ENCODE results near the gene DPM2.
A peak's percentile ranks its signal among the peaks of the same experiment; 100 is the strongest.

DPM2 gene

DNA sequence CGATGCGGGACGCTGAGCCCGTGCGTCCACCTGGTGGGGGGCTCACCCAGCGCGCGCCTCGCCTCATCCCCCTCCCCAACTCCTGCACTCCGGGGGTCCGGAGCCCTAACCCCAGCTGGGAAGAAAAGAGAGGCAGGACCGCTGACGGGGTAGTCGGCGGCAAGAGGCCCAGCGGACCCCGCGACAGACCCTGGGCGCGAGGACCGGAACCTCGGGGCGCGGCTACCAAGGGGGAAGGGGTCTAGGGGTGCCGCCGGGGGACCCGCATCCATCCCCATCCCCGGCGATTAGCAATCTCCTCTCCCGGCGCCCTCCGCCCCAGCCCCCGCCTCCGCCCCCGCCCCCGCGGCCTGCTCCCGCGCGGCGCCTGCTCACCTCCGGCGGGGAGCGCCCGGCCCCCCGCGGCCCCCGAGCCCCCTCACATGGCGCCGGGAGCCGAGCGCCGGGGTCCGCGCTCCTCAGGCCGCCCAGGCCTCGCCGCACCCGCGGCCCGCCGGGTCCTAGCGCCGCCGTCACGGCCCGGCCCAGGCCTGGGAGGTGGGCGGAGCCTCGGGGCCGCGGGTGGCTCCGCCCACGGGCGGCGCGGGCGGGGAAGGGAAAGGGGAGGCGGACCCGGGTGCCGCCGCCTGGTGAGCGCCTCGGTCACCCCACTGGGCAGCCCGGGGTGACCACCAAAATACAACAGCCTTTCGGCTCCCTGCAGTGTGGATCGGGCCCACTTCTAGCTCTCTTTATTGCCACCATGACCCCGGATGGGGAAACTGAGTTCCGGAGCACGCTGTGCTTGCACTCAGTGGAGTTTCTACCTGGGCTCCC, 38.3 kb downstream of the DPM2 start, which contains the start of gene ST6GALNAC6:
TSS of gene ST6GALNAC6 (minus strand) at position 476 of the 816 bp plus-strand sequence. CDS start 1,622 bp downstream, outside the sequence.
- Histone ChIP-seq H3K36me3 (replicated peaks in 1 of 2; ENCODE audit: control insufficient read depth in 2 of 2, insufficient read depth in 2 of 2, low read length in 2 of 2) (peaks cover 20 to 22% of the 10 kb centered on the region in 2 donors), H3K9me3 (replicated peaks in 1 of 2; ENCODE audit: control insufficient read depth in 2 of 2, insufficient read depth in 1 of 2, low read depth in 1 of 2, low read length in 2 of 2) (peaks cover 4 to 15% of the 10 kb centered on the region in 2 donors), H3K27ac (replicated peaks; ENCODE audit: low read length) (peak within 1 kb of the TSS; percentile 54), H2AK5ac (ENCODE audit: low read depth, low read length) (peak within 1 kb of the TSS; percentile 99), H2BK15ac (ENCODE audit: low read length) (peak within 1 kb of the TSS; percentile 73), H3K18ac (ENCODE audit: low read length) (peak within 1 kb of the TSS; percentile 93), H4K8ac (ENCODE audit: low read depth, low read length) (no peak within 1 kb of the TSS), H2BK5ac (ENCODE audit: low read length) (peak within 1 kb of the TSS; percentile 91), H3K79me1 (ENCODE audit: low read depth, low read length) (peaks cover 6% of the 10 kb centered on the region), H2BK120ac (ENCODE audit: low read depth, low read length) (peak within 1 kb of the TSS; percentile 67), H3K14ac (ENCODE audit: low read length) (peak within 1 kb of the TSS; percentile 90), H3K27me3 (ENCODE audit: control insufficient read depth in 3 of 3, insufficient read depth in 3 of 3, low read depth in 1 of 3, low read length in 3 of 3) (no peaks in the 10 kb centered on the region), H3K4me2 (ENCODE audit: insufficient read depth, low read length, poor library complexity, severe bottlenecking) (peak within 1 kb of the TSS; percentile 86), H3K4ac (ENCODE audit: low read length) (peak within 1 kb of the TSS; percentile 95), H2BK12ac (ENCODE audit: low read length) (peak within 1 kb of the TSS; percentile 63), H3K4me1 (ENCODE audit: control insufficient read depth in 2 of 2, insufficient read depth in 1 of 2, low read depth in 1 of 2, low read length in 2 of 2) (peaks cover 25 to 31% of the 10 kb centered on the region in 2 donors), H4K91ac (ENCODE audit: low read depth, low read length, poor library complexity) (no peak within 1 kb of the TSS), H3K23ac (ENCODE audit: low read depth, low read length, poor library complexity) (peak within 1 kb of the TSS; percentile 60), H3K9ac (ENCODE audit: low read depth, low read length, poor library complexity) (peak within 1 kb of the TSS; percentile 91), H2AFZ (ENCODE audit: low read length) (peak within 1 kb of the TSS; percentile 92), H3K4me3 (ENCODE audit: low read length in 2 of 2) (peak within 1 kb of the TSS; percentile 84 to 89)
- WGBS, 2 donors (ENCODE audit: extremely low coverage in 2 of 2, insufficient read length in 2 of 2, insufficient replicate concordance in 1 of 2): no CpG with 5 or more reads among the region's 89 CpGs
- DNase-seq (ENCODE audit: low spot score): peak; percentile 59

DNA sequence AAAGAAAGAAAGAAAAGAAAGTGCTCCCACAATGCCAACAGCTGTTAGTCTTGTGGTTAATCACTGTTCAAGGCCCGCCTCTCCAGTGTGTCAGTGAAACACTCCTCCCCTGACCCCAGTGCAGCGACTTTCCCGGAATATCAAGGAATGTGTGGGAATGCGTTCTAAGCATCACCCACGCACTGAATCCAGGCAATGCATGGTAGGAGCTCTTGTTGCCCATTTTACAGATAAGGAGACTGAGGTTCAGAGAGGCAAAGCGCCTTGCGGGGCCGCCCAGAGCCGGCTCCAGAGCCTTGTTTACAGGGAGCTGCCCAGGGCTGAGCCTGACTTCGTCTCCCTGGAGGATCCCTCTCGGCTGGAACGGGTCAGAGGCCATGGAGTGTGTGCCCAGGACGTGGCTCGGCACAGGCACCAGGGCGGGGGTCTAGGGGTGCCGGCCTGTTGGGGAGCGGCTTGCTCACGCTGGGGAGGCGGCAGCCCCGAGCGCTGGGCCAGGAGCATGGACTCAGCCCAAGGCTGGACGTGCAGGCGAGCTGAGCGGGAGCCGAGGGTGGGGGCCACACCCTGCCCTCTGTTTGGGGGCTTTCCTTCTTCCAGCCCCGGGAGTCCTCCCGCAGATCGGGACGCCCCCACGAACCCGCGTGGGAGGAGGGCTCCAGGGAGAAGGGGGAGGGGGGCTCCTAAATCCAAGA, 39.1 kb downstream of the DPM2 start:
- peak overlapping the region; percentile 92 for H2AFZ ChIP-seq (ENCODE audit: low read length)
- no peak for DNase-seq (ENCODE audit: low spot score)
- H3K79me1 ChIP-seq (ENCODE audit: low read depth, low read length): peaks cover 6% of the 10 kb centered on the region

DNA sequence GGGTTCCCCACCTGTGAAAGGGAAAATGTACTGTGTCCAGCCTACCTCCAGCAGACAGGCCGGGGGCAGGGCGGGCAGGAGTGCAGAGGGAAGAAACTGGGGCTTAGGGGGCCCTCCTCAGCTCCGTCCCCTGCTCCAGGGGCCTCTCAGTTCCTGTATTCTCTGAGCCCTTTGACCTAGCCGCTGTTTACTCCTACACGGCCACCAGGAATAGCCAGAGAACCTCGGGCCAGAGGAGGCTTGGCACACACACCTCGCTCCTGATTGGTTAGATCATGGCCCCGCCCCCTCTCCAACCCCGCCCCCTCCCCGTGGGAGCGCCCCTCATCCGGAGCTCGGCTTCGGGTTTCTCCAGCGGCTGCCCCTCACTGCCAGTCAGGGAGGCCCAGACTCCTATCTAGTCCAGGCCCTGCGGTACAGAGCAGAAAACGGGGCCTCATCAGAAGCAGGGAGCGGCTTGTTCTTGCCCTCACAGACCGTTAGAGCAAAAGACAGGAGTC, 40.4 kb downstream of the DPM2 start:
- Histone ChIP-seq H3K14ac (ENCODE audit: low read length) (no peak overlapping the region), H3K79me1 (ENCODE audit: low read depth, low read length) (peaks cover 6% of the 10 kb centered on the region), H2BK15ac (ENCODE audit: low read length) (peak overlapping the region; percentile 98), H3K4me3 (ENCODE audit: low read length in 2 of 2) (no peak overlapping the region), H2AK5ac (ENCODE audit: low read depth, low read length) (peak overlapping the region; percentile 97), H2BK5ac (ENCODE audit: low read length) (peak overlapping the region; percentile 97), H3K4me2 (ENCODE audit: insufficient read depth, low read length, poor library complexity, severe bottlenecking) (peak overlapping the region; percentile 59), H3K36me3 (replicated peaks in 1 of 2; ENCODE audit: control insufficient read depth in 2 of 2, insufficient read depth in 2 of 2, low read length in 2 of 2) (peaks cover 39 to 43% of the 10 kb centered on the region in 2 donors), H3K27ac (replicated peaks; ENCODE audit: low read length) (peak overlapping the region; percentile 97), H3K9me3 (replicated peaks in 1 of 2; ENCODE audit: control insufficient read depth in 2 of 2, insufficient read depth in 1 of 2, low read depth in 1 of 2, low read length in 2 of 2) (peaks cover 16 to 35% of the 10 kb centered on the region in 2 donors), H3K4ac (ENCODE audit: low read length) (no peak overlapping the region), H3K27me3 (ENCODE audit: control insufficient read depth in 3 of 3, insufficient read depth in 3 of 3, low read depth in 1 of 3, low read length in 3 of 3) (no peaks in the 10 kb centered on the region), H3K4me1 (ENCODE audit: control insufficient read depth in 2 of 2, insufficient read depth in 1 of 2, low read depth in 1 of 2, low read length in 2 of 2) (peaks cover 20% of the 10 kb centered on the region in 2 donors), H4K91ac (ENCODE audit: low read depth, low read length, poor library complexity) (peak overlapping the region; percentile 93), H2AFZ (ENCODE audit: low read length) (peak overlapping the region; percentile 48), H3K9ac (ENCODE audit: low read depth, low read length, poor library complexity) (peak overlapping the region; percentile 65), H2BK120ac (ENCODE audit: low read depth, low read length) (no peak overlapping the region), H3K18ac (ENCODE audit: low read length) (peak overlapping the region; percentile 96), H2BK12ac (ENCODE audit: low read length) (peak overlapping the region; percentile 96), H3K23ac (ENCODE audit: low read depth, low read length, poor library complexity) (peak overlapping the region; percentile 6), H4K8ac (ENCODE audit: low read depth, low read length) (no peak overlapping the region)
- peak; percentile 82 for DNase-seq (ENCODE audit: low spot score)
- WGBS, 2 donors (ENCODE audit: extremely low coverage in 2 of 2, insufficient read length in 2 of 2, insufficient replicate concordance in 1 of 2): no CpG with 5 or more reads among the region's 19 CpGs

More for the DNA sequence above, 39.1 kb downstream of the DPM2 start:
- Histone ChIP-seq H2BK5ac (ENCODE audit: low read length) (peak overlapping the region; percentile 91), H3K4me3 (ENCODE audit: low read length in 2 of 2) (peak overlapping the region; percentile 84 to 89), H3K4me2 (ENCODE audit: insufficient read depth, low read length, poor library complexity, severe bottlenecking) (peak overlapping the region; percentile 86), H2BK120ac (ENCODE audit: low read depth, low read length) (peak overlapping the region; percentile 67), H4K8ac (ENCODE audit: low read depth, low read length) (no peak overlapping the region), H3K4me1 (ENCODE audit: control insufficient read depth in 2 of 2, insufficient read depth in 1 of 2, low read depth in 1 of 2, low read length in 2 of 2) (peaks cover 21 to 23% of the 10 kb centered on the region in 2 donors), H3K23ac (ENCODE audit: low read depth, low read length, poor library complexity) (peak overlapping the region; percentile 60), H2BK12ac (ENCODE audit: low read length) (peak overlapping the region; percentile 63), H4K91ac (ENCODE audit: low read depth, low read length, poor library complexity) (no peak overlapping the region), H2AK5ac (ENCODE audit: low read depth, low read length) (peak overlapping the region; percentile 99), H3K9me3 (replicated peaks in 1 of 2; ENCODE audit: control insufficient read depth in 2 of 2, insufficient read depth in 1 of 2, low read depth in 1 of 2, low read length in 2 of 2) (peaks cover 9 to 22% of the 10 kb centered on the region in 2 donors), H3K27me3 (ENCODE audit: control insufficient read depth in 3 of 3, insufficient read depth in 3 of 3, low read depth in 1 of 3, low read length in 3 of 3) (no peaks in the 10 kb centered on the region), H3K4ac (ENCODE audit: low read length) (peak overlapping the region; percentile 95), H3K36me3 (replicated peaks in 1 of 2; ENCODE audit: control insufficient read depth in 2 of 2, insufficient read depth in 2 of 2, low read length in 2 of 2) (peaks cover 27 to 30% of the 10 kb centered on the region in 2 donors), H3K18ac (ENCODE audit: low read length) (peak overlapping the region; percentile 93), H3K14ac (ENCODE audit: low read length) (peak overlapping the region; percentile 90), H3K27ac (replicated peaks; ENCODE audit: low read length) (peak overlapping the region; percentile 54), H2BK15ac (ENCODE audit: low read length) (peak overlapping the region; percentile 73), H3K9ac (ENCODE audit: low read depth, low read length, poor library complexity) (peak overlapping the region; percentile 91)
- WGBS, 2 donors (ENCODE audit: extremely low coverage in 2 of 2, insufficient read length in 2 of 2, insufficient replicate concordance in 1 of 2): no CpG with 5 or more reads among the region's 32 CpGs
